Esophagus squamous epithelium (tissue), 4 donors: ENCODE measurements around the gene NCAM1.

ENCODE experiments used
- POLR2A ChIP-seq, 4 donors: fragments of 450-650 bp; IDR thresholded peaks; one replicate each; pipeline ENCODE4 v1.6.1; 2017; ENCODE audit warnings: antibody characterized with exemption in 4 of 4, mild to moderate bottlenecking in 4 of 4, moderate library complexity in 3 of 4
- TF ChIP-seq, protein P1 (sequence below), 6 experiments: fragments of 450-650 bp in 4 of 6; fragments of 200-600 bp in 2 of 6; sonication (generic) in 2 of 6; IDR thresholded peaks; one replicate each; pipeline ENCODE4 v1.5.1; 2016 to 2019; ENCODE audit warnings: antibody characterized with exemption in 6 of 6, mild to moderate bottlenecking in 4 of 6, moderate library complexity in 4 of 6

- TF ChIP-seq, protein P1, sequence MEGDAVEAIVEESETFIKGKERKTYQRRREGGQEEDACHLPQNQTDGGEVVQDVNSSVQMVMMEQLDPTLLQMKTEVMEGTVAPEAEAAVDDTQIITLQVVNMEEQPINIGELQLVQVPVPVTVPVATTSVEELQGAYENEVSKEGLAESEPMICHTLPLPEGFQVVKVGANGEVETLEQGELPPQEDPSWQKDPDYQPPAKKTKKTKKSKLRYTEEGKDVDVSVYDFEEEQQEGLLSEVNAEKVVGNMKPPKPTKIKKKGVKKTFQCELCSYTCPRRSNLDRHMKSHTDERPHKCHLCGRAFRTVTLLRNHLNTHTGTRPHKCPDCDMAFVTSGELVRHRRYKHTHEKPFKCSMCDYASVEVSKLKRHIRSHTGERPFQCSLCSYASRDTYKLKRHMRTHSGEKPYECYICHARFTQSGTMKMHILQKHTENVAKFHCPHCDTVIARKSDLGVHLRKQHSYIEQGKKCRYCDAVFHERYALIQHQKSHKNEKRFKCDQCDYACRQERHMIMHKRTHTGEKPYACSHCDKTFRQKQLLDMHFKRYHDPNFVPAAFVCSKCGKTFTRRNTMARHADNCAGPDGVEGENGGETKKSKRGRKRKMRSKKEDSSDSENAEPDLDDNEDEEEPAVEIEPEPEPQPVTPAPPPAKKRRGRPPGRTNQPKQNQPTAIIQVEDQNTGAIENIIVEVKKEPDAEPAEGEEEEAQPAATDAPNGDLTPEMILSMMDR (IDR thresholded peaks at IDR 0.05): no peak
- TF ChIP-seq POLR2A (IDR thresholded peaks at IDR 0.05): no peak
Observed at GRCh38 chr11:113091481-113091780, 130.2 kb downstream of the NCAM1 start.
